AG04449 (cell line): ENCODE measurements around the gene SLC31A2.

Source experiments
- CTCF ChIA-PET: fragments of 350-600 bp; formaldehyde crosslinking; extraction: SDS; loops from one replicate; lab custom pipeline; 2021; ENCODE audit warnings: antibody characterized with exemption; lab: Yijun Ruan, JAX
- POLR2A ChIA-PET: fragments of 400-600, 350-600 bp; formaldehyde crosslinking; extraction: SDS; loops from one replicate; lab custom pipeline; 2020; ENCODE audit warnings: antibody characterized with exemption, inconsistent platforms; lab: Yijun Ruan, JAX
- DNase-seq: peaks from one replicate; pipeline ENCODE4 v3.0.0-alpha.2; 2010; ENCODE audit warnings: low read depth, low spot score
- H3K4me3 ChIP-seq: 2 replicates; pipeline ENCODE4 v1.5.1; 2011; ENCODE audit warnings: low read depth, mild to moderate bottlenecking, control low read depth, low read length
- CTCF ChIP-seq: IDR thresholded peaks from one replicate; pipeline ENCODE4 v1.5.1; 2011; ENCODE audit warnings: mild to moderate bottlenecking, moderate library complexity, low read length, control low read depth, inconsistent platforms; ENCODE audit not compliant: insufficient read depth; ENCODE audit errors: missing control alignments

The SLC31A2 gene

DNA sequence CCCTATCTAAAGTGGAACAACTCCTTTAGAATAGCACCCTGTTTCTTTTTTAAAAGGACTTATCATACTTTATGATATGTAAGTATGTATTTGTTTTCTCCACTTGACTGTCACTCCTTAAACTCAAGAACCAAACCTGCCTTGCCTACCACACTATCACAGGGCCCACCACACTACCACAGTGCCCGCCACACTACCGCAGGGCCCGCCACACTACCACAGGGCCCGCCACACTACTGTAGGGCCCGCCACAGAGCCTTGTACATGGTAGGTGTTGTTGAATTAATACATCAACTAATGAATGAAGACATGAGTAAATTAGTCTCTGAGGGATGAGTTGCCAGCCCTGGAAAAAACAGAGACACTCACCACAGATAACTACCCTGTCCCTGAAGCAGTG lies 18.0 kb downstream of the SLC31A2 start:
- CTCF ChIA-PET = no interaction called here
- DNase-seq = no peak
- TF ChIP-seq CTCF = no peak
- H3K4me3 ChIP-seq = no peak overlapping the region
- POLR2A ChIA-PET = interaction anchor here (0.6 kb wide), 1 partner anchor 241 kb away, joined by 3 read pairs; no protein-coding TSS in a partner anchor

DNA sequence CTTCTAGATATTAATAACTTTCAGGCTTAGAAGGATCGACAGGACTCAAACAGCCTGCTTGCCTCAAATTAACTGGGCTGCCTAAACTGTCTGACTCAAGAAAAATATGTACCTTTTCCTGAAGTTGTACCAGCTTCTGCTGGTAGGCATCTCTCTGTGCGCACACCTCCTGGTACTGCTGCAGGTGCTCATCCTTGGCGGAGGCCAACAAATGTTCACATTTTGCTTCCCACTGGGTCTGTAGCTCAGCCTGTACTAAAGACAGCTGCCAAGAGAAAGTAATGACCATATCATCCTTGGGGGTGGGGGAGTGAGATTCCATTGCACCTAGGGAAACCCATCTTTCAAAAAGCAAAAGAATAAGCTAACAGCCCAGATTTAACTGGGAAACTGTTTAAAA lies 22.5 kb downstream of the SLC31A2 start:
- TF ChIP-seq CTCF = no peak
- CTCF ChIA-PET = interaction anchor here (1.6 kb wide), 1 partner anchor 24 kb away, joined by 3 read pairs; no protein-coding TSS in a partner anchor
- no peak for DNase-seq
- H3K4me3 ChIP-seq = no peak overlapping the region
- POLR2A ChIA-PET = interaction anchor here (0.9 kb wide), 1 partner anchor 14 kb away, joined by 3 read pairs; no protein-coding TSS in a partner anchor

DNA sequence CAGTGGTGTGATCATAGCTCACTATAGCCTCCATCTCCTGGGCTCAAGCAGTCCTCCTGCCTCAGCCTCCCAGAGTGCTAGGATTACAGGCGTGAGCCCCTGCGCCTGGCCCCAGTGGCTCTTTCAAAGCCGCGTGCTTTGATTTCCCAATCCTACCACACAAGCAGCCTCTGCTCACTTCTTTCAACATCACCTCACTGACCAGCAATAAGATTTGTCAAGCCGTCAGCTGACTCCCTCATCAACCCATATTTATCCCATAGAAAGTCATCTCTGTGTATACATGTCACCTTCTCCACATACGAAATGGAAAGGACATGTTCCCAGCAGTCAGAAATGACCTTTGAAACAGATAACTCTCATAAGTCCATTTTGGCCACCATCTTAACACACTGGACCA lies 26.0 kb downstream of the SLC31A2 start:
- CTCF ChIA-PET = interaction anchor here (0.6 to 0.9 kb wide), 2 partner anchors 150 to 1267 kb away, joined by 3 read pairs; no protein-coding TSS in a partner anchor
- no peak for TF ChIP-seq CTCF

GRCh38 chr9:113177251-113177650 lies 26.4 kb downstream of the SLC31A2 start:
- POLR2A ChIA-PET = interaction anchor here (0.9 kb wide), 1 partner anchor 9 kb away, joined by 4 read pairs; no protein-coding TSS in a partner anchor
- DNase-seq = no peak
- no peak overlapping the region for H3K4me3 ChIP-seq
- TF ChIP-seq CTCF = no peak
- CTCF ChIA-PET = interaction anchor here (0.6 kb wide), 1 partner anchor 149 kb away, joined by 3 read pairs; no protein-coding TSS in a partner anchor

More for the DNA sequence above, 26.0 kb downstream of the SLC31A2 start:
- no peak overlapping the region for H3K4me3 ChIP-seq
- DNase-seq = no peak
- POLR2A ChIA-PET = no interaction called here

DNA sequence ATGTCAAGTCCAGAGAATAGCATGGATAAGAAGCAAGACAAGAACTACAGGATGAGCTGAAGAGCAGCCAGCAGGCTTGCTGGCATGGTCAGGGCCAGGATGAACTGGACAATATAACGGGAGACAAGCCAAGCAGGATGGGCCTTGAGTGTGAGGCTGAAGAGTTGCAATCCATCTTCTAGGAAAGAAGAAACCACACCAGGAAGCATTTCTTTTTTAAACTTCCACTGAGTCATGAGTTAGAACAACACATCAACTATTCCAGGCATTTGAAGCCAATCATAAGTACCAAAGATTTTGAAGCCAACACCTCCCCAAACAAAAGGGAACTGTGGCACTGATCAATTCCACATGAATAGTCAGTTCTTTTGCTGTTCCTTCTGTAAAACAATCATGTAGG lies 27.3 kb downstream of the SLC31A2 start:
- ChIA-PET POLR2A (interaction anchor here (0.9 kb wide), 1 partner anchor 10 kb away, joined by 4 read pairs; no protein-coding TSS in a partner anchor), CTCF (interaction anchor here (0.8 kb wide), 1 partner anchor 9 kb away, joined by 4 read pairs; no protein-coding TSS in a partner anchor)
- no peak for TF ChIP-seq CTCF
- H3K4me3 ChIP-seq = no peak overlapping the region
- no peak for DNase-seq

- DNase-seq = no peak
- ChIA-PET CTCF (no interaction called here), POLR2A (no interaction called here)
- no peak for TF ChIP-seq CTCF
- no peak overlapping the region for H3K4me3 ChIP-seq
Measured at GRCh38 chr9:113179839-113180238, 29.0 kb downstream of the SLC31A2 start.
